ENCODE results near the gene NPW.

Gene NPW

DNA sequence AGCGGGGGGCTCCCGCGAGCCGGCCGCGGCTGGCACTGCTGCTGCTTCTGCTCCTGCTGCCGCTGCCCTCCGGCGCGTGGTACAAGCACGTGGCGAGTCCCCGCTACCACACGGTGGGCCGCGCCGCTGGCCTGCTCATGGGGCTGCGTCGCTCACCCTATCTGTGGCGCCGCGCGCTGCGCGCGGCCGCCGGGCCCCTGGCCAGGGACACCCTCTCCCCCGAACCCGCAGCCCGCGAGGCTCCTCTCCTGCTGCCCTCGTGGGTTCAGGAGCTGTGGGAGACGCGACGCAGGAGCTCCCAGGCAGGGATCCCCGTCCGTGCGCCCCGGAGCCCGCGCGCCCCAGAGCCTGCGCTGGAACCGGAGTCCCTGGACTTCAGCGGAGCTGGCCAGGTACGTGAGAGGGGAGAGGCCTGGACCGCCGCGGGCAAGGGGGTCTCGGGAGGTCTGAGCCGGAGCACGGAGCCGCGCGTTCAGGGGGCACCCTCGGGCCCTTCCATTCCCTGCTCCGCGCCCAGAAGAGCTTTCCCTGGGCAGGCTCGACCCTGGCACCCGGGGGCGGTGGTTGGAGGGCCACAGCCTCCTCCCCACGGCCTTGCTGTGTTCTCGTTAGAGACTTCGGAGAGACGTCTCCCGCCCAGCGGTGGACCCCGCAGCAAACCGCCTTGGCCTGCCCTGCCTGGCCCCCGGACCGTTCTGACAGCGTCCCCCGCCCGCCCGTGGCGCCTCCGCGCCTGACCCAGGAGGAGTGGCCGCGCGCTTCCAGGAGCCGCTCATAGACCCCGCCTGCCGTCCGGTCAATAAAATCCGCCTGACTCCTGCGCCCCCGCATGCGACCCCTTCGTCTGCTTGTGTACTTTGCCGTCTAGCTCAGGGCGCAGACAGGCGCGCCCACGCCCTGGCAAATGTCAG lies 591 bp downstream of the NPW start:
- H3K36me3 ChIP-seq (ENCODE audit: control insufficient read depth, insufficient read depth, low read length): no peaks in the 10 kb centered on the region
- H3K4me1 ChIP-seq (ENCODE audit: control insufficient read depth, insufficient read depth, low read length): no peaks in the 10 kb centered on the region
- H3K9me3 ChIP-seq (ENCODE audit: control insufficient read depth, insufficient read depth, low read length): no peaks in the 10 kb centered on the region
- peak overlapping the region; percentile 59 for H3K4me3 ChIP-seq (ENCODE audit: low read depth, low read length)
- H3K9ac ChIP-seq (ENCODE audit: low read depth, low read length): no peak overlapping the region
- H3K27me3 ChIP-seq (ENCODE audit: control insufficient read depth, insufficient read depth, low read length): peaks cover 34% of the 10 kb centered on the region

DNA sequence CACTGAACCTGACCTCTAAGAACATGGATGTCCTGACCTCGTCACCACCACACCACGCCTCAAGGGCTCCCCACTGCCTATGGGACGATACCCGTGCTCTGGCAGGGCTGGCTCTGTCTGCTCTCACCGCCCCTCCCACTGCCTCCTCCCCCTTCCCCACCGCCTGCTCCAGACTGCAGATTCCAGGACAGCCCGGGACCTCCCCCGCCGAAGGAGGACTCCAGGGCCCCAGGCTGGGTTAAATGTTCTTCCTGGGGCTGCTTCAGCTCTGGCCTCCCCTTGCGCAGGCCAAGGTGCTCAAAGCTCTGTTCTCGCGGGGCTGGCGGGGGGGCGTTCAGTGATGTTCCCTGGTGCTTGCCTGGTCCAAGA lies 3.1 kb downstream of the NPW start:
- peaks cover 47% of the 10 kb centered on the region for H3K27me3 ChIP-seq (ENCODE audit: control insufficient read depth, insufficient read depth, low read length)
- H3K4me3 ChIP-seq (ENCODE audit: low read depth, low read length): peak overlapping the region; percentile 69
- peak overlapping the region; percentile 47 for H3K9ac ChIP-seq (ENCODE audit: low read depth, low read length)
- H3K4me1 ChIP-seq (ENCODE audit: control insufficient read depth, insufficient read depth, low read length): peaks cover 2% of the 10 kb centered on the region
- no peaks in the 10 kb centered on the region for H3K9me3 ChIP-seq (ENCODE audit: control insufficient read depth, insufficient read depth, low read length)
- H3K36me3 ChIP-seq (ENCODE audit: control insufficient read depth, insufficient read depth, low read length): no peaks in the 10 kb centered on the region

DNA sequence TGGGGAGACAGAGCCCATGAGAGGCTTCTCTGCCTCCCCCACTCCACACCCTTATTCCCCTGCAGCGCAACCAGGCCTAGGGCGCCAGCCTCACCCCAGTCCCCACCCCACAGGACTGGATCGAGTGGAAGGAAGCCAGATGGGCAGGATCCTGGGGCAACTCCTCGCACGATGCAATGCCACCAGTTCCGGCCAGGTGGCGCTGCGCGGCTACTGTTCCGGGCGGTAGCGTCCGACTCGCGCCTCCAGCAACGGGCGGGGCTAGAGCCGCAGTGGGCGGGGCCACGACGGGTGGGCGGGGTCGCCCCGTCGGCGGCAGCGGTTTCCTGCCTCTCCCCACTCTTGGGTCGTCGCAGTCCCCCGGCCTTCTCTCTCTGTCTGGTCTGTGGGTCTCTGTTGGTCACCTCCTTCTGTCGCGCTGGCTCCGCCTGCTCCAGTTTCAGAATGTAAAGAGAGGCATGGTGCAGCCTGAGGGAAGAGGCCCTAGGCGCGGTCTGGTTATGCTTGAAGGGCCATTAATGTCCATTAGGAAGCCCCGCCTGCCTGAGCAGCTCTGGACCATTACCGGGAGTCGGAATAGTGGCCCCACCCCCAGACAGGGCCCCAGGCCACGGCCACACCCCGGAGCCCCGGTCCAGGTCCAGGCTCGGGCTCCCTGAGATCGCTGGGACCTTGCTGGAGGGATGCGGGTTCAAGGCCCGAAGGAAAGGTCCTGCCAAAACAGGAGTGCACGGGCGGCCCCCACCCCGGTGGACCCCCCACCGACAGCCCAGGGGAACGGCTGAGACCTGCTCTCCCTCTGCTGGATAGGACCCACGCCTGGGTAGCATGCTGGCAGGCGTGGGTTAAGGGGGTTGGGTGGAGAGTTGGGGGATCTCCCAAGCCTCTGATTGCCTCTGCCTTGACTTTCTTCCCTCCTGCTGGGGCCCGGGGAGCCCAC lies 3.8 kb downstream of the NPW start:
- Histone ChIP-seq H3K9ac (ENCODE audit: low read depth, low read length) (peak overlapping the region; percentile 47), H3K27me3 (ENCODE audit: control insufficient read depth, insufficient read depth, low read length) (peaks cover 43% of the 10 kb centered on the region), H3K9me3 (ENCODE audit: control insufficient read depth, insufficient read depth, low read length) (no peaks in the 10 kb centered on the region), H3K4me1 (ENCODE audit: control insufficient read depth, insufficient read depth, low read length) (peaks cover 4% of the 10 kb centered on the region), H3K4me3 (ENCODE audit: low read depth, low read length) (peak overlapping the region; percentile 69), H3K36me3 (ENCODE audit: control insufficient read depth, insufficient read depth, low read length) (no peaks in the 10 kb centered on the region)

DNA sequence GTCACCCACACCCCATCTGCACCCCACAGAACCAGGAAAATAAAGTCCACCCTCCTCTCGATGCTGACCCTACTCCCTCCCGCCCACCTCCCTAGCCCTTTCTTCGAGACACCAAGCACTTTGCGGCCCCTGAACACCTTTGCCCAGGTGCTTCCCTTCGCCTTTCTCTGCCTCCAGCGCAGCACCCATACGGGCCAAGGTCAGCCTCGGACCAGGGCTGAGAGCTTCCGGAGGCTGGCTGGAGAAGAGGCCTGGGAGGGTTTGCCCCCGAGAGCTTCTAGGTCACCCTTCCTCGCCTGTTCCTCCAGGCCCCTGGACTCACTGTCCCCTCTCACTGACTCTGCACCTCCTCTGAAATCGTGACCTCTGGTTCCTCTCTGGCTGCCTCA lies 4.4 kb downstream of the NPW start:
- Histone ChIP-seq H3K36me3 (ENCODE audit: control insufficient read depth, insufficient read depth, low read length) (no peaks in the 10 kb centered on the region), H3K4me3 (ENCODE audit: low read depth, low read length) (peak overlapping the region; percentile 69), H3K27me3 (ENCODE audit: control insufficient read depth, insufficient read depth, low read length) (peaks cover 40% of the 10 kb centered on the region), H3K9me3 (ENCODE audit: control insufficient read depth, insufficient read depth, low read length) (no peaks in the 10 kb centered on the region), H3K9ac (ENCODE audit: low read depth, low read length) (no peak overlapping the region), H3K4me1 (ENCODE audit: control insufficient read depth, insufficient read depth, low read length) (peaks cover 4% of the 10 kb centered on the region)

DNA sequence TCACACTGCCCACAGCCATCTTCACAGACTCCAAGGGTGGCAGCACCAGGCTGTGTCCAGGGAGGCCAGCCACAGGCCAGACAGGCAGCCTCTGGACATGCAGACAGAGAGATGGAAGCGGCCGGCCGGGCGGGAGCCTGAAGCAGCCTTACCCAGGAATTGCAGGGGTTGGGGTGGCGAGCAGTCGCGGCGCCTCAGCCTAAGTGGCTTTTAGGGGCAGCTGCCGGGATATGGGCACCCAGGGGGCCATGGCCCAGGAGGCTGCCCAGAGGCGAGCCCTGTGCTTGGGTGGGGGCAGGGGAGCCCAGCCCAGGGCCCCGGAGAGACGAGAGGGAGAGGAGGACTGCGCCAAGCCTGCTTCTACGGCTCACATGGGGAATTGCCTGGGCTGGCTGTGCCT lies 5.7 kb downstream of the NPW start:
- Histone ChIP-seq H3K4me1 (ENCODE audit: control insufficient read depth, insufficient read depth, low read length) (peaks cover 4% of the 10 kb centered on the region), H3K27me3 (ENCODE audit: control insufficient read depth, insufficient read depth, low read length) (peaks cover 28% of the 10 kb centered on the region), H3K4me3 (ENCODE audit: low read depth, low read length) (no peak overlapping the region), H3K9me3 (ENCODE audit: control insufficient read depth, insufficient read depth, low read length) (no peaks in the 10 kb centered on the region), H3K36me3 (ENCODE audit: control insufficient read depth, insufficient read depth, low read length) (peaks cover 3% of the 10 kb centered on the region), H3K9ac (ENCODE audit: low read depth, low read length) (no peak overlapping the region)

DNA sequence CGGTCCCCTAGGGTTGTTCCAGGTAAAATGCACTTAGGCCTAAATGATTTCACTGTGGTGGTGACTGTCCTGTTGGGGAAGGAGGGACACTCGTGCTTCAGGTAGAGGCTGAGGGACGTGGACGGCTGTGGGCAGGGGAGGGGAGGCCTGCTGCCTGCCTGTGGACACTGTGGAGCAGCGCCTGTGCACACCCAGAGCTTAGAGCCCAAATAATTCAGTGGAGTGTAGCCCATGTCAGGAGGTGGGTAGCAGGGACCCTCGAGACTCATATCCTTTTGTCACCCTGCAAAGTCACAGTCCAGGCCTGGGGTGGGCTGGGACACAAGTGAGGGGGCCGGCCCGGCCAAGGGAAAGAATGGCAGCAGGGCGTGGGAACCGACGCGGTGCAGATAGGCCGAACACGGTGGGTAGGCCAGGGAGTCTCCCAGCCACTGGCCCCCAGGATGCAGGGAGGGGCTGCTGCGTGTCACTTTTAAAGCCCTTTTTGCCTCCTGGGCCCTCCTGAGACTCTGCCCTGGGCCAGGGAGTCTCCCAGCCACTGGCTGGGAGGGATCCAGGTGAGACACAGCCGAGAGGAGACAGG lies 6.4 kb downstream of the NPW start:
- peaks cover 4% of the 10 kb centered on the region for H3K4me1 ChIP-seq (ENCODE audit: control insufficient read depth, insufficient read depth, low read length)

GRCh38 chr16:2026461-2027023 lies 7.0 kb downstream of the NPW start, which contains the start of gene NHERF2:
Gene NHERF2, plus strand, starts transcription at chr16:2026902. Its CDS starts 104 bp downstream, at chr16:2027006.
- H3K9me3 ChIP-seq (ENCODE audit: control insufficient read depth, insufficient read depth, low read length): no peaks in the 10 kb centered on the region
- H3K4me3 ChIP-seq (ENCODE audit: low read depth, low read length): peak within 1 kb of the TSS; percentile 32
- peaks cover 3% of the 10 kb centered on the region for H3K36me3 ChIP-seq (ENCODE audit: control insufficient read depth, insufficient read depth, low read length)
- no peak within 1 kb of the TSS for H3K9ac ChIP-seq (ENCODE audit: low read depth, low read length)
- peaks cover 4% of the 10 kb centered on the region for H3K4me1 ChIP-seq (ENCODE audit: control insufficient read depth, insufficient read depth, low read length)
- H3K27me3 ChIP-seq (ENCODE audit: control insufficient read depth, insufficient read depth, low read length): peaks cover 16% of the 10 kb centered on the region

More for the DNA sequence above, 6.4 kb downstream of the NPW start:
- no peaks in the 10 kb centered on the region for H3K9me3 ChIP-seq (ENCODE audit: control insufficient read depth, insufficient read depth, low read length)
- peaks cover 3% of the 10 kb centered on the region for H3K36me3 ChIP-seq (ENCODE audit: control insufficient read depth, insufficient read depth, low read length)
- H3K27me3 ChIP-seq (ENCODE audit: control insufficient read depth, insufficient read depth, low read length): peaks cover 21% of the 10 kb centered on the region
- H3K9ac ChIP-seq (ENCODE audit: low read depth, low read length): no peak overlapping the region
- peak overlapping the region; percentile 30 for H3K4me3 ChIP-seq (ENCODE audit: low read depth, low read length)

- H3K27me3 ChIP-seq (ENCODE audit: control insufficient read depth, insufficient read depth, low read length): peaks cover 13% of the 10 kb centered on the region
- peaks cover 4% of the 10 kb centered on the region for H3K4me1 ChIP-seq (ENCODE audit: control insufficient read depth, insufficient read depth, low read length)
- no peaks in the 10 kb centered on the region for H3K9me3 ChIP-seq (ENCODE audit: control insufficient read depth, insufficient read depth, low read length)
- peaks cover 3% of the 10 kb centered on the region for H3K36me3 ChIP-seq (ENCODE audit: control insufficient read depth, insufficient read depth, low read length)
- H3K4me3 ChIP-seq (ENCODE audit: low read depth, low read length): peak overlapping the region; percentile 32
- no peak overlapping the region for H3K9ac ChIP-seq (ENCODE audit: low read depth, low read length)
Observed at GRCh38 chr16:2027024-2028010, 7.7 kb downstream of the NPW start.

DNA sequence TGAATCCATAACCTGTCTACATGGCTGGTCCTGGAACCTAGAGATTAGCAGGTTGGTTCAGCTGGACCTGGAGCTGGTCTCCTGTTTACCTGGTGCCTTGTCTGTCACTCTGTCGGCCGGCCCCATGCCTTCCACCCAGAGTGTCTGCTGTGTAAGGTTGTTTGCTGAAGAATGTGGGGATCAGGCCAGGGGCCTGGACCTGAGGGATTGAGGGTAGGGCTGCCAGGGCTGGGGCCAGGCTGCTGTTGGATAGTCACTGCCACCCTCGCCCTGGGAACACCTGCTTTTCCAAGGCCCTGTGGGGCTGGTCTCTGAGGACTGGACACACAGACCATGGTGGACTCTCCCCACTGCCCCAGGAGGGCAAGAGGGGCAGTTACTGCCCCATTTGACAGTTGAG lies 8.6 kb downstream of the NPW start:
- Histone ChIP-seq H3K9ac (ENCODE audit: low read depth, low read length) (no peak overlapping the region), H3K4me3 (ENCODE audit: low read depth, low read length) (no peak overlapping the region), H3K9me3 (ENCODE audit: control insufficient read depth, insufficient read depth, low read length) (no peaks in the 10 kb centered on the region), H3K27me3 (ENCODE audit: control insufficient read depth, insufficient read depth, low read length) (peaks cover 13% of the 10 kb centered on the region), H3K36me3 (ENCODE audit: control insufficient read depth, insufficient read depth, low read length) (peaks cover 3% of the 10 kb centered on the region), H3K4me1 (ENCODE audit: control insufficient read depth, insufficient read depth, low read length) (peaks cover 4% of the 10 kb centered on the region)

DNA sequence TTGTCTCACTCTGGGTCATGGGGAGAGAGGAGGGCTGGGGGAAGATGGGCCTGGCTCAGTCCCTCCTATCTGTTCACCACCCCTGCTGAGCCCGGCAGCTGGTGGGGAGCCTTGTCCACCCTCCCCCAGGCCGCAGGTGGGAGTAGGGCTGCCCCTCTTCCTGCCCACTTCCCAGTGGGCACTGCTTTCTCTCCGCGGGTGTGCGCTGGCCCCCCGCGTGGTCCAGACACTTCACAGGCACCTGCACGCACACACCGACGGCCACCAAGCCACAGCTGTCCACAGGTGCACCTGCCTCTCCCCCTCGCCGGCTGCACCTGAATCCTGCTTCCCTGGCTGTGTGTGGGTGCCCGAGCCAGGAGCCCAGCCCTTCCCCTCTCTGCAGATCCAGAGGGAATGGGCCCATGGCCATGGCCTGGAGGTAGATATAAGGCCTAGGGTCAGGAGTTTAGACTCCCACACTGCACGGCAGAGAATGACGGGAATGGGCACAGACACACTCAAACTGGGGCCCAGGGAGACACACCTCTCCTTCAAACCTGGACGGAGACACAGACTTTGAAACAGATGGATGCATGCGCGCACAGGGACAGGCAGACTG lies 9.1 kb downstream of the NPW start:
- H3K36me3 ChIP-seq (ENCODE audit: control insufficient read depth, insufficient read depth, low read length): peaks cover 3% of the 10 kb centered on the region
- H3K4me3 ChIP-seq (ENCODE audit: low read depth, low read length): no peak overlapping the region
- H3K9me3 ChIP-seq (ENCODE audit: control insufficient read depth, insufficient read depth, low read length): no peaks in the 10 kb centered on the region
- H3K9ac ChIP-seq (ENCODE audit: low read depth, low read length): no peak overlapping the region
- peaks cover 4% of the 10 kb centered on the region for H3K4me1 ChIP-seq (ENCODE audit: control insufficient read depth, insufficient read depth, low read length)
- peaks cover 13% of the 10 kb centered on the region for H3K27me3 ChIP-seq (ENCODE audit: control insufficient read depth, insufficient read depth, low read length)
